H9 (cell line): ENCODE results near the gene CNTF. TPM values are rescaled to one million over a fixed set of nuclear protein-coding genes. Genes with fewer than 3 reads are reported as not detected.

Experiments
- DNase-seq: peaks from one replicate; pipeline ENCODE4 v3.0.0-alpha.2; 2017
- H2AFZ ChIP-seq: one replicate; pipeline ENCODE4 v1.6.1; 2013; ENCODE audit warnings: mild to moderate bottlenecking, low read length, control low read depth, moderate library complexity
- H2AK5ac ChIP-seq: 2 replicates; pipeline ENCODE4 v1.6.1; 2013; ENCODE audit warnings: low read length, control low read depth, mixed read lengths; ENCODE audit not compliant: insufficient read length
- H2BK120ac ChIP-seq: one replicate; pipeline ENCODE4 v1.6.1; 2013; ENCODE audit warnings: low read depth, mild to moderate bottlenecking, low read length, control low read depth, inconsistent platforms; ENCODE audit not compliant: poor library complexity, severe bottlenecking
- H2BK12ac ChIP-seq: 2 replicates; pipeline ENCODE4 v1.6.1; 2013; ENCODE audit warnings: low read length, control low read depth, mixed read lengths, low read depth; ENCODE audit not compliant: insufficient read length
- H2BK15ac ChIP-seq: 2 replicates; pipeline ENCODE4 v1.6.1; 2013; ENCODE audit warnings: low read depth, low read length, control low read depth
- H2BK20ac ChIP-seq: one replicate; pipeline ENCODE4 v1.6.1; 2013; ENCODE audit warnings: low read depth, mild to moderate bottlenecking, low read length, control low read depth, inconsistent platforms; ENCODE audit not compliant: poor library complexity, severe bottlenecking
- H2BK5ac ChIP-seq: 2 replicates; pipeline ENCODE4 v1.6.1; 2013; ENCODE audit warnings: low read length, control low read depth, mixed read lengths; ENCODE audit not compliant: insufficient read length
- H3K14ac ChIP-seq: 2 replicates; pipeline ENCODE4 v1.6.1; 2013; ENCODE audit warnings: low read length, control low read depth; ENCODE audit not compliant: insufficient read depth
- H3K18ac ChIP-seq: 2 replicates; pipeline ENCODE4 v1.6.1; 2013; ENCODE audit warnings: low read depth, mild to moderate bottlenecking, mixed read lengths, low read length, control low read depth; ENCODE audit not compliant: insufficient read length
- H3K23ac ChIP-seq: 2 replicates; pipeline ENCODE4 v1.6.1; 2013; ENCODE audit warnings: low read length, control low read depth, mixed read lengths, low read depth; ENCODE audit not compliant: insufficient read length
- H3K23me2 ChIP-seq: 2 replicates; pipeline ENCODE4 v1.6.1; 2013; ENCODE audit warnings: low read depth, mild to moderate bottlenecking, mixed read lengths, low read length, control low read depth; ENCODE audit not compliant: insufficient read length, poor library complexity, severe bottlenecking
- H3K27ac ChIP-seq: 2 replicates; pipeline ENCODE4 v1.5.1; 2013; ENCODE audit warnings: low read length, control low read depth, mixed read lengths, low read depth; ENCODE audit not compliant: insufficient read length
- H3K27me3 ChIP-seq: 2 replicates; pipeline ENCODE4 v1.6.1; 2013; ENCODE audit warnings: low read length, control low read depth, inconsistent platforms; ENCODE audit not compliant: insufficient read depth
- H3K4ac ChIP-seq: 2 replicates; pipeline ENCODE4 v1.6.1; 2013; ENCODE audit warnings: low read depth, mild to moderate bottlenecking, control low read depth, inconsistent platforms, low read length, moderate library complexity
- H3K4me1 ChIP-seq: 2 replicates; pipeline ENCODE4 v1.6.1; 2013; ENCODE audit warnings: low read length, control low read depth, inconsistent platforms; ENCODE audit not compliant: insufficient read depth
- H3K4me2 ChIP-seq: 2 replicates; pipeline ENCODE4 v1.6.1; 2013; ENCODE audit warnings: low read length, control low read depth, mixed read lengths; ENCODE audit not compliant: insufficient read length, insufficient read depth
- H3K56ac ChIP-seq: 2 replicates; pipeline ENCODE4 v1.6.1; 2013; ENCODE audit warnings: low read depth, mild to moderate bottlenecking, mixed read lengths, low read length, control low read depth; ENCODE audit not compliant: insufficient read length
- H3K79me1 ChIP-seq: 2 replicates; pipeline ENCODE4 v1.6.1; 2013; ENCODE audit warnings: low read depth, mild to moderate bottlenecking, moderate library complexity, low read length, control low read depth, inconsistent platforms; ENCODE audit not compliant: insufficient read depth, poor library complexity, severe bottlenecking
- H3K79me2 ChIP-seq: 2 replicates; pipeline ENCODE4 v1.6.1; 2013; ENCODE audit warnings: low read length, control low read depth, inconsistent platforms; ENCODE audit not compliant: insufficient read depth
- H3K9ac ChIP-seq: 2 replicates; pipeline ENCODE4 v1.6.1; 2013; ENCODE audit warnings: low read length, control low read depth, mixed read lengths; ENCODE audit not compliant: insufficient read length; ENCODE audit errors: extremely low read depth
- H3K9me3 ChIP-seq: one replicate; pipeline ENCODE4 v1.6.1; 2013; ENCODE audit warnings: low read depth, low read length, inconsistent platforms; ENCODE audit not compliant: control insufficient read depth
- H3T11ph ChIP-seq: one replicate; pipeline ENCODE4 v1.6.1; 2013; ENCODE audit warnings: mild to moderate bottlenecking, low read length, control low read depth, inconsistent platforms
- H4K20me1 ChIP-seq: one replicate; pipeline ENCODE4 v1.6.1; 2013; ENCODE audit not compliant: control insufficient read depth, insufficient read length, insufficient read depth
- H4K5ac ChIP-seq: 2 replicates; pipeline ENCODE4 v1.6.1; 2013; ENCODE audit warnings: low read depth, mild to moderate bottlenecking, mixed read lengths, low read length, control low read depth; ENCODE audit not compliant: insufficient read length
- H4K8ac ChIP-seq: replicated peaks from 2 replicates; pipeline ENCODE4 v1.6.1; 2013; ENCODE audit warnings: low read length, control low read depth, mixed read lengths, low read depth; ENCODE audit not compliant: insufficient read length
- H4K91ac ChIP-seq: 2 replicates; pipeline ENCODE4 v1.6.1; 2013; ENCODE audit warnings: low read depth, mild to moderate bottlenecking, moderate library complexity, mixed read lengths, low read length, control low read depth; ENCODE audit not compliant: insufficient read length
- H3K27ac Mint-ChIP-seq, 3 experiments: 2 replicates in 2 of 3; 3 replicates in 1 of 3; pipeline ENCODE4 v1.8.0; 2020 to 2021; ENCODE audit warnings: mixed read lengths in 3 of 3, mild to moderate bottlenecking in 1 of 3, moderate library complexity in 1 of 3
- H3K27me3 Mint-ChIP-seq: 2 replicates; pipeline ENCODE4 v1.8.0; 2021; ENCODE audit warnings: low read depth, mild to moderate bottlenecking, moderate library complexity, mixed read lengths
- H3K36me3 Mint-ChIP-seq, 3 experiments: 2 replicates in 2 of 3; 3 replicates in 1 of 3; pipeline ENCODE4 v1.8.0; 2020 to 2021; ENCODE audit warnings: low read depth in 3 of 3, mixed read lengths in 3 of 3; ENCODE audit not compliant: insufficient read depth in 1 of 3
- H3K4me1 Mint-ChIP-seq, 2 experiments: 2 replicates each; pipeline ENCODE4 v1.8.0; 2020; ENCODE audit warnings: mixed read lengths in 2 of 2
- H3K4me3 Mint-ChIP-seq, 2 experiments: 2 replicates in 1 of 2; 3 replicates in 1 of 2; pipeline ENCODE4 v1.8.0; 2020 to 2021; ENCODE audit warnings: mild to moderate bottlenecking in 2 of 2, mixed read lengths in 2 of 2, moderate library complexity in 1 of 2
- H3K9me3 Mint-ChIP-seq, 2 experiments: 2 replicates in 1 of 2; 3 replicates in 1 of 2; pipeline ENCODE4 v1.8.0; 2020; ENCODE audit warnings: mild to moderate bottlenecking in 2 of 2, mixed read lengths in 2 of 2, moderate library complexity in 1 of 2
- WGBS: extraction: QIAGEN DNeasy Blood & Tissue Kit; methylation state at CpG from one replicate; pipeline ENCODE4 v1.1.7; 2013; ENCODE audit warnings: missing lambda C conversion rate, low lambda C conversion rate, mixed read lengths; ENCODE audit not compliant: insufficient read length; ENCODE audit errors: extremely low coverage; 5-methylcytosine and 5-hydroxymethylcytosine counted together
- total RNA-seq: library from RNA; stranded (reverse); gene quantifications from 2 replicates; pipeline ENCODE4 v1.2.1, GENCODE V29; 2021
- TF ChIP-seq, protein P1 (sequence below): fragments of 200-600 bp; sonication (generic); conservative IDR thresholded peaks from 3 replicates; pipeline ENCODE4 v1.8.0; 2021; ENCODE audit warnings: antibody characterized with exemption, mild to moderate bottlenecking

CNTF gene
- total RNA-seq, 1 experiment from 2014 or later, result 3.5 TPM

DNA sequence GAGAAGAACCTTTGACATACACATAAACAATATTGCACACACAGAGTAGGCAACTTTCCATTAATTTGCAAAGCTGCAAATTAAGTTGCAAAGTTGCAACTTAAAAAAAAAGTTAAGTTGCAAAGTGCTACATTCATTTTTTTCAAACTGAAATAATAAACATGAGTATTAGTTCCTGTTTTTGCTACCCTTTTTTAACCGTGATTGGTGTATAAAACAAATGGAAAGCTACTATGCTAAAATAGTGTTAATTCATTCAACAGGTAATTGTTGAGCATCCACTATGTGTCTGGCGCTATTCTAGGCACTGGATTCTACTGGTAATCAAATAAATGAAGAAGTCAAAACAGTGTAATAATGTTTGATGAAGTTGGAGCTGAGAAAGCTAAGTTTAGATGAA lies 35.5 kb upstream of the CNTF start:
- no peak overlapping the region for H2AK5ac ChIP-seq
- no peak overlapping the region for H2BK5ac ChIP-seq
- no peak overlapping the region for H2AFZ ChIP-seq
- no peak overlapping the region for H4K5ac ChIP-seq
- H2BK15ac ChIP-seq, result no peak overlapping the region
- no peak overlapping the region for H3K14ac ChIP-seq
- H3K27me3 ChIP-seq, result no peaks in the 10 kb centered on the region
- no peak for DNase-seq
- H3K79me2 ChIP-seq, result peaks cover 9% of the 10 kb centered on the region; the same call in 1 of the 2 replicates
- no peak overlapping the region for H3K4me2 ChIP-seq
- H2BK20ac ChIP-seq, result no peak overlapping the region
- no peak overlapping the region for H4K8ac ChIP-seq
- no peak overlapping the region for H2BK12ac ChIP-seq
- no peak overlapping the region for H3K4ac ChIP-seq
- H3K4me1 Mint-ChIP-seq, result peaks cover 3 to 7% of the 10 kb centered on the region in 2 experiments; a peak in 3 of 4 replicates
- no peaks in the 10 kb centered on the region for H3K9me3 ChIP-seq
- no peak overlapping the region for H4K91ac ChIP-seq
- H3K27ac Mint-ChIP-seq, result no peak overlapping the region
- H3K23me2 ChIP-seq, result no peaks in the 10 kb centered on the region
- H3K27me3 Mint-ChIP-seq, result no peaks in the 10 kb centered on the region
- H3K9me3 Mint-ChIP-seq, result no peaks in the 10 kb centered on the region
- no peak overlapping the region for H3K23ac ChIP-seq
- H2BK120ac ChIP-seq, result no peak overlapping the region
- H4K20me1 ChIP-seq, result no peaks in the 10 kb centered on the region
- no peak overlapping the region for H3K56ac ChIP-seq
- H3K79me1 ChIP-seq, result peaks cover 6% of the 10 kb centered on the region
- H3K4me1 ChIP-seq, result peaks cover under 1% of the 10 kb centered on the region; the same call in 1 of the 2 replicates
- H3K9ac ChIP-seq, result no peak overlapping the region
- no peak overlapping the region for H3K18ac ChIP-seq
- TF ChIP-seq, protein P1, sequence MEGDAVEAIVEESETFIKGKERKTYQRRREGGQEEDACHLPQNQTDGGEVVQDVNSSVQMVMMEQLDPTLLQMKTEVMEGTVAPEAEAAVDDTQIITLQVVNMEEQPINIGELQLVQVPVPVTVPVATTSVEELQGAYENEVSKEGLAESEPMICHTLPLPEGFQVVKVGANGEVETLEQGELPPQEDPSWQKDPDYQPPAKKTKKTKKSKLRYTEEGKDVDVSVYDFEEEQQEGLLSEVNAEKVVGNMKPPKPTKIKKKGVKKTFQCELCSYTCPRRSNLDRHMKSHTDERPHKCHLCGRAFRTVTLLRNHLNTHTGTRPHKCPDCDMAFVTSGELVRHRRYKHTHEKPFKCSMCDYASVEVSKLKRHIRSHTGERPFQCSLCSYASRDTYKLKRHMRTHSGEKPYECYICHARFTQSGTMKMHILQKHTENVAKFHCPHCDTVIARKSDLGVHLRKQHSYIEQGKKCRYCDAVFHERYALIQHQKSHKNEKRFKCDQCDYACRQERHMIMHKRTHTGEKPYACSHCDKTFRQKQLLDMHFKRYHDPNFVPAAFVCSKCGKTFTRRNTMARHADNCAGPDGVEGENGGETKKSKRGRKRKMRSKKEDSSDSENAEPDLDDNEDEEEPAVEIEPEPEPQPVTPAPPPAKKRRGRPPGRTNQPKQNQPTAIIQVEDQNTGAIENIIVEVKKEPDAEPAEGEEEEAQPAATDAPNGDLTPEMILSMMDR, result no peak
- H3K36me3 Mint-ChIP-seq, result peaks cover 5 to 25% (median 10%) of the 10 kb centered on the region in 3 experiments; a peak in 5 of 7 replicates
- no CpG with 5 or more reads among the region's 2 CpGs for WGBS
- no peak overlapping the region for H3T11ph ChIP-seq
- H3K4me3 Mint-ChIP-seq, result no peak overlapping the region
- H3K27ac ChIP-seq, result no peak overlapping the region
